ENCODE data around the gene CPS1. TPM values are rescaled to one million over a fixed set of nuclear protein-coding genes. Genes with fewer than 3 reads are reported as not detected.

The CPS1 gene
- total RNA-seq, 2 donors from 2014 or later = 3.4 to 3.5 TPM

DNA sequence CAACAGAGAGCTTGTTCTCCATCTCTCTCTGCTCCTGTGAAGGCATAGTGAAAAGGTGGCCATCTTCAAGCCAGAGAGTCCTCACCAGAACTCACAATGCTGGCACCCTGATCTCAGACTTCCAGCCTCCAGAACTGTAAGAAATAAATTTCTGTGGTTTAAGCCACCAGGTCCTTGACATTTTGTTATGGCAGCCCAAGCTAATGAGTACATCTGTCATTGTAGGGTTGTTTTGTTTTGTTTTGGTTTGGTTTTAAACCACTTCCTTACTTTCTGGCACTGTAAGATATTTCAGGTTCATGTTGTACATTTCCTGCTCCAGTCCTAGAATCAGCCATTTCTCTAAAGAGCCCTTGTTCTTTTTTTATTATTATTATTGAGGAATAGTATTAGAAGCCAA is 171.2 kb downstream of the CPS1 start:
- Histone ChIP-seq H3K4me1 (ENCODE audit: control insufficient read depth in 1 of 2, low read depth in 2 of 2) (no peaks in the 10 kb centered on the region), H3K27me3 (replicated peaks; ENCODE audit: insufficient read depth) (no peaks in the 10 kb centered on the region), H3K27ac (no peak overlapping the region), H3K36me3 (no peaks in the 10 kb centered on the region), H3K4me3 (no peak overlapping the region), H3K9me3 (no peaks in the 10 kb centered on the region)
- ATAC-seq (ENCODE audit: insufficient number of reproducible peaks, low FRiP score, low read depth) = no peak
- DNase-seq (ENCODE audit: low spot score) = no peak
- no peak for TF ChIP-seq CTCF (IDR thresholded peaks at IDR 0.05)

Other genes with a start within 250 kb of the CPS1 start
- gene MYL1, start 241.4 kb upstream of the CPS1 start, total RNA-seq = not detected
- gene LANCL1, start 79.8 kb upstream of the CPS1 start, total RNA-seq = 10 to 100 TPM; 23.4 to 34.9 TPM